GM12873 (cell line): ENCODE measurements around the gene SKI.

Experiments used
- CTCF ChIP-seq: IDR thresholded peaks from 2 replicates; pipeline ENCODE4 v1.5.1; 2012; ENCODE audit warnings: low read depth, mild to moderate bottlenecking, moderate library complexity, low read length, control low read depth; ENCODE audit not compliant: insufficient read depth; ENCODE audit errors: missing control alignments

Gene SKI

GRCh38 chr1:2269922-2270259 lies 41.8 kb downstream of the SKI start:
- no peak for TF ChIP-seq CTCF

DNA sequence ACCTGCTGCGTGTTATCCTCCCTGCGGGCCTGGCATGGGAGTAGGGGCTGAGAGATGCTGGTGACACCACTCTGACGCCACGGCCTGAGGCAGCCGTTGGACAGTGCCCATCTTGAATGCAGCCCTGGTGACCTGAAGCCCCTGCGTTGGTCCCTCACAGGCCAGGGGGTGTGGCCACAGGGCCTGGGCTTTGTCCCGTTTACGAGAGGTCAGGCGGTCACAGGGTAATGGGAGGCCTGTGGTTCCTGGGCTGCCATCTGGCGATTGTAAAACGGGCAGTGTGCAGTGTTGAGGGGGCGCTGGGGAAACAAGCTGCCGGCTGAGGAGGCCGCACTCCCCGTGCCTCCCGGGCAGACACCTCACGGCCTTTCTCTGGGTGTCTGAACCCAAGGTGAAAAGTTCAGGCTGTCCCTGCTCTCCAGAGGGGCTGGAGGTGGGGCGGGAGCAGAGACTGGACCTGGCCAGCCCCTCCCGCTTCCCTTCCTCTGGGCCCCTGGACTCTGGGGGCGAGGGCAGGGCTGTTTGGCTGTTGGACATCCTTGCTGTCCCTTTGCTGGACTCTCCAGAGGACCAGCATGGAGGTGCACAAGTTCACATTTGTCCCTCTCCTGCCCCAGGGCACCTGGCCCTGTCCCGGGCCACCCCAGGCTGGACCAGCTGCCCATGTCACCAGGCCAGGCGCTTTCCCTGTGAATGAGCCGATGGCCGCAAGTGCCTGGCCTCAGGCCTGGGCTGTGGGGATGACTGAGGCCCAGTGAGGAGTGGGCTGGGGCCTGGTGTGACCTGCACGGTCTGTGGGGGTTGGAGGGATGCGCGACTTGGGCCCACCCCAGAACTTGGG lies 42.4 kb downstream of the SKI start:
- no peak for TF ChIP-seq CTCF

DNA sequence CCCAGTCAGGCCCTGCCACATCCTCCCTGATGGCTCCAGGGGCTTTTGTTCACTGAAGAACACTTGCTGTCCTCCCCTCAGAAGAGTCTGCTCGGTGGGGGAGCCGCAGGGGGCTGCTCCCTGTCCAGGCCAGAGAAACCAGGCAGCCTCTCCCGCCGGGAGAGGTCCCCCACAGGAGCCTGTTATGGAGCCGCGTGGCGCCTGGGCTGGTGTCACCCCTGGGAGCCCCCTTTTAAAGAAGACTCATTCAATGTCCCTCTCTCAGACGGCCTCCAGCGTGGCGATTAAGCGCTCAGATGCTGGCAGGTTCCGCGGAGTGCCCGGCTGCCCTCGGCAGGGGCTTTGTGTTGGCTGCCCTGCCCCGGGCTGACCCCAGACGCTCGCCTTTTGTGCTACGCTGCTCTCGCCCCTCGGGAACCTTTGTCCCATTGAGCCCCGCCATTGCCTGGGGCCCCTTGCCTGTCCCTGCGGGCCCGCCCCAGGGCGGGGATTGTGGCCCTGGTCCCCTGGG lies 43.1 kb downstream of the SKI start:
- no peak for TF ChIP-seq CTCF

GRCh38 chr1:2271841-2272655 lies 43.9 kb downstream of the SKI start:
- no peak for TF ChIP-seq CTCF

DNA sequence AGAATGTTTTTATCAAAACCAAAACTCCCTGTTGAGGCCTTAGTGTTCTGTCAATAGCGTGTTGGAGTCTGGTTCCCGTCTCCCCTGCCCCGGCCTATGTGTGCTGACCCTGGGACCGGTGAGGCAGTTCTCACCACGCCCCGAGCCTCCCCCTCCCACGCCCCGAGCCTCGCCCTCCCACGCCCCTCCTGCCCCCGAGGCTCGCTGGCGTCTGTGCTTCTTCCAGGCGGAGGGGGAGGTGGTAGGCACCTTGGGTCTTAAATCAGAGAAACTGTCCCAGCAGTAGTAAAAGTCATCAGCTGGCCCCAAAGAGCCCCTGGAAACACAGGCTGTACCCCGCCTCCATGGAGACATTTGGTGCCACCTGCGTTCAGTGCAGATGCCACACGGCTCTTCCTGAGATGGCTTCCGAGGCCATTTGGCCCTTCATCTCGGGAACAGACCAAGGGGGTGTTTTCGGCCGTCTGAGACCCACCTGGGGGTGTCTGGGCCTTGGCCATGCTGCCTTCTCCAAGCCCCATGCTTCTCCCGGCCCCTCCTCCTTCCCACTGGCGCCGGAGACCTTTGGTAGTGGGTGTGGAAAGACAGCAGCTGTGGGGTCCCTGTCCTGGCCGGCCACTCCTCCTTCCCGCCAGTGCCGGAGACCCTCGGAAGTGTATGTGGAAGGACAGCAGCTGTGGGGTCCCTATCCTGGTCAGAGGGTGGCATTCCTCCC lies 44.7 kb downstream of the SKI start:
- TF ChIP-seq CTCF, result no peak

DNA sequence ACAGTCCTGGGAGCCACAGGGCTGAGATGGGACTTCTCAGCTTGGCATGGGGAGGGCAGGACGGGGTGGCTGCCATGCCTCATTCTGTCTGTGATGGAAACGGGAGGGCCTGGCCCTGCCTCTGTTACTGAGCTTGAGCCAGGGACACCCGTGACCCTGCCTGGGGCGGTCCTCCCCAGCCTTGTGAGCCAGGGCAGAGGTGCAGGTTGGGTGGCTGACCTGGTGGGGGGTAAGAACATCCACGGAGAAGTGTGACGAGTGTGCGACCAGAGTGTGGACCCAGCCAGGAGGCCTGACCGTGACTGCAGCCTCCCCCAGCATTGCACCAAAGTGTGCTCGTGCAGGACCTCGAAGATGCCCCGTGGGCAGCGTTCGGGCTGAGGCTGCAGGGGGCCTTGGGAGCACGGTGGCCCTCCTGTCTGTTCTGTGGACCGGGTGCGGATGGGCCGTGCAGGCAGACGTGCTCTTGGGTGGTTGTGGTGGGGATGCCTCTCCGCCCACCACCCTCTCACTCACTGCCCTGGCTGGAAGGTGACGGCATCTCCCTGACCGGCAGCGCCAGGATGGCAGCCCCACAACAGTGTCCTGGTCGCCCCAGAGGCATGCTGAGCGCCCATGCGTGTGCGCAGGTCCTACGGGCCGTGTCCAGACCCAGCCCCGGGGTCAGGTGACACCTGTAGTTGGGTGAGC lies 45.4 kb downstream of the SKI start:
- TF ChIP-seq CTCF, result no peak
